K562 (cell line): ENCODE data around the gene ADAM23. TPM values are rescaled to one million over a fixed set of nuclear protein-coding genes. Genes with fewer than 3 reads are reported as not detected.

Source experiments
- ATAC-seq: fragments of 200-7000 bp; cut with Tn5 transposase; 3 replicates; pipeline ENCODE4 v1.9.1; 2020; ENCODE audit warnings: moderate library complexity
- BruUV-seq: library from RNA; stranded (reverse); fragments of 400-500 nt; replicated peaks from 2 replicates; lab custom pipeline; 2021; lab: Mats Ljungman, UMichigan
- CTCF ChIA-PET: fragments of 300-600 bp; formaldehyde crosslinking; extraction: SDS; loops from one replicate; lab custom pipeline; 2021; ENCODE audit warnings: low intra/inter-chr PET ratio; lab: Yijun Ruan, JAX
- POLR2A ChIA-PET: fragments of 300-600, 350-650 bp; sonication (Branson Sonifier 250); formaldehyde crosslinking; extraction: SDS; loops from one replicate; lab custom pipeline; 2021; ENCODE audit warnings: antibody characterized with exemption, inconsistent platforms; lab: Yijun Ruan, JAX
- DNase-seq, 4 experiments: peaks; one replicate each; pipeline versions ENCODE4 v3.0.0 to v3.0.0-alpha.2; 2011 to 2018; ENCODE audit warnings: low spot score in 3 of 4, mixed read lengths in 3 of 4; ENCODE audit errors: extremely low read depth in 1 of 4
- FAIRE-seq: peaks from 2 replicates; lab custom pipeline; 2011; peaks lifted over from hg19 to GRCh38; lab: Jason Lieb, UNC
- H2AFZ ChIP-seq: 2 replicates; pipeline ENCODE4 v1.6.0; 2011; ENCODE audit warnings: low read depth, low read length, control low read depth, inconsistent platforms
- H3K27ac ChIP-seq: fragments of 200-600 bp; 3 replicates; pipeline ENCODE4 v1.8.0; 2011; ENCODE audit warnings: low read depth, mild to moderate bottlenecking, control low read depth, inconsistent platforms, low read length, moderate library complexity, mixed read lengths; ENCODE audit errors: extremely low read depth
- H3K27me3 ChIP-seq, 2 experiments: fragments of 300-600 bp in 1 of 2; 2 replicates in 1 of 2; 3 replicates in 1 of 2; pipeline versions ENCODE4 v1.6.0 to v1.8.0; 2011; ENCODE audit warnings: inconsistent platforms in 2 of 2, low read length in 2 of 2, mild to moderate bottlenecking in 1 of 2, mixed read lengths in 1 of 2, moderate library complexity in 1 of 2; ENCODE audit not compliant: control insufficient read depth in 2 of 2, insufficient read depth in 2 of 2
- H3K36me3 ChIP-seq: fragments of 300-600 bp; 3 replicates; pipeline ENCODE4 v1.8.0; 2011; ENCODE audit warnings: mild to moderate bottlenecking, low read length, inconsistent platforms; ENCODE audit not compliant: control insufficient read depth, insufficient read depth
- H3K4me1 ChIP-seq, 2 experiments: fragments of 200-600 bp in 1 of 2; replicated peaks in 1 of 2; 2 replicates in 1 of 2; 3 replicates in 1 of 2; pipeline versions ENCODE4 v1.5.1 to v1.8.0; 2011; ENCODE audit warnings: inconsistent platforms in 2 of 2, low read length in 2 of 2, mild to moderate bottlenecking in 1 of 2, mixed read lengths in 1 of 2, moderate library complexity in 1 of 2; ENCODE audit not compliant: control insufficient read depth in 2 of 2, insufficient read depth in 2 of 2
- H3K4me2 ChIP-seq: 2 replicates; pipeline ENCODE4 v1.6.1; 2011; ENCODE audit warnings: low read length, control low read depth, inconsistent platforms, mixed read lengths; ENCODE audit not compliant: insufficient read depth
- H3K4me3 ChIP-seq: fragments of 200-600 bp; sonication (generic), shearing (Covaris generic); 2 replicates; pipeline ENCODE4 v1.5.1; 2016; ENCODE audit warnings: control low read depth, inconsistent platforms
- H3K79me2 ChIP-seq: fragments of 200-600 bp; 3 replicates; pipeline ENCODE4 v1.8.0; 2011; ENCODE audit warnings: low read length, inconsistent platforms; ENCODE audit not compliant: control insufficient read depth, insufficient read depth
- H3K9ac ChIP-seq, 2 experiments: 2 replicates each; pipeline versions ENCODE4 v1.6.0 to v1.6.1; 2011; ENCODE audit warnings: low read depth in 2 of 2, low read length in 2 of 2, control low read depth in 1 of 2, inconsistent platforms in 1 of 2, mild to moderate bottlenecking in 1 of 2, mixed read lengths in 1 of 2; ENCODE audit not compliant: insufficient read depth in 1 of 2
- H3K9me1 ChIP-seq: one replicate; pipeline ENCODE4 v1.6.0; 2011; ENCODE audit warnings: inconsistent platforms, mild to moderate bottlenecking, low read length, moderate library complexity; ENCODE audit not compliant: control insufficient read depth, insufficient read depth
- H3K9me3 ChIP-seq: replicated peaks from 2 replicates; pipeline ENCODE4 v1.5.1; 2011; ENCODE audit warnings: low read depth, low read length, inconsistent platforms; ENCODE audit not compliant: control insufficient read depth, insufficient read depth
- H4K20me1 ChIP-seq: replicated peaks from 2 replicates; pipeline ENCODE4 v1.6.1; 2011; ENCODE audit warnings: low read length, inconsistent platforms, mixed read lengths; ENCODE audit not compliant: control insufficient read depth, insufficient read depth
- ETS2 ChIP-seq: IDR thresholded peaks from 2 replicates; pipeline ENCODE4 v1.6.1; 2016; ENCODE audit warnings: borderline replicate concordance, missing genetic modification characterization, mild to moderate bottlenecking, moderate library complexity, missing compliant biosample characterization; ENCODE audit not compliant: poor library complexity, severe bottlenecking
- NCOR1 ChIP-seq: fragments of 450-650 bp; IDR thresholded peaks from 2 replicates; pipeline ENCODE4 v1.6.1; 2016; ENCODE audit warnings: mild to moderate bottlenecking, moderate library complexity
- PBX2 ChIP-seq, 2 experiments: IDR thresholded peaks in 1 of 2; conservative IDR thresholded peaks in 1 of 2; 2 replicates each; pipeline ENCODE4 v1.6.1; 2016; ENCODE audit warnings: low read depth in 2 of 2, mild to moderate bottlenecking in 1 of 2, missing compliant biosample characterization in 1 of 2, missing genetic modification characterization in 1 of 2, moderate library complexity in 1 of 2
- STAG1 ChIP-seq: sonication (generic); formaldehyde crosslinking; IDR thresholded peaks from 2 replicates; pipeline ENCODE4 v1.5.0; 2020; ENCODE audit warnings: missing genetic modification reagents, borderline replicate concordance
- TBP ChIP-seq: optimal IDR thresholded peaks from 2 replicates; pipeline ENCODE3; 2011; ENCODE audit warnings: low read depth, low read length, improper control_type of control experiment
- TFAP4 ChIP-seq: sonication (generic); formaldehyde crosslinking; IDR thresholded peaks from 2 replicates; pipeline ENCODE4 v1.8.0; 2022; ENCODE audit warnings: missing genetic modification reagents, mild to moderate bottlenecking, moderate library complexity, borderline replicate concordance
- in situ Hi-C: fragments of 300-500 bp; cut with MboI; formaldehyde crosslinking; loops from 4 replicates; pipeline ENCODE4 v1.15.0; 2018; ENCODE audit warnings: inconsistent platforms, mixed read lengths
- intact Hi-C: fragments of 100-400 bp; cut with micrococcal nuclease; formaldehyde crosslinking; loops from 2 replicates; pipeline ENCODE4 v1.14.2; 2022
- polyA plus RNA-seq, 8 experiments: library from polyadenylated mRNA; depleted of rRNA in 4 of 8; stranded (reverse) in 5 of 8; unstranded in 3 of 8; fragments of >200 nt; fragmentation: Nextera tagmentation in 2 of 8; fragmentation: Illumina TruSeq in 1 of 8; extraction: Ambion mirVana in 2 of 8; extraction: Trizol in 1 of 8; gene quantifications; 2 replicates each; pipeline versions ENCODE4 v1.2.1 to v1.2.3, GENCODE V29; 2011 to 2014; ENCODE audit warnings: inconsistent platforms in 1 of 8, missing spikeins in 1 of 8
- total RNA-seq, 7 experiments: library from RNA; depleted of rRNA in 6 of 7; stranded (reverse); fragments of >200 nt in 6 of 7; fragmentation: Illumina TruSeq in 2 of 7; extraction: Trizol in 2 of 7; gene quantifications; 2 replicates each; pipeline versions ENCODE4 v1.2.1 to v1.2.3, GENCODE V29; 2011 to 2021; ENCODE audit warnings: low replicate concordance in 1 of 7

ADAM23 gene
- total and polyA plus RNA-seq, 9 of the 15 experiments (the other 6 are each of a cell fraction or from before 2014, with no cell fraction given), result 0.02 TPM; not detected in 8

DNA sequence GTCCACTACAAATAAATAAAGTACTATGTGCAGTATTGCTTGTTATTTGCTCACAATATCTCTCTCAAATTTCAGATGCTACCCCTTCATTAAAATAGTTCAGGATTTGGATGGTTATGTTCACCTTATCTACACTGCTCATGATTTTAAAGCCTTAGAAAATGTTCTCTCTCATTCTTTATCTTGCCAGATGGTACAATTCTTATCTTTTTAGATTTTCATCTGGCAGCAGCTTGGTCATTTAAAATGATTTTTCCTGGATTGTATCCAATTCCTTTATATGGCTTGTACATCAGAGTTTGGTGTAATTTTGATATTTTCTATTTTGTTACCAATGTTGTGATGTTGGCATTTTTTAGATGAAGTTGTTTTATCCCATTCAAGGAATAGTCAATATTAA lies 10.1 kb upstream of the ADAM23 start:
- Histone ChIP-seq H3K36me3 (no peaks in the 10 kb centered on the region), H4K20me1 (no peaks in the 10 kb centered on the region), H2AFZ (no peak overlapping the region), H3K4me1 (no peaks in the 10 kb centered on the region), H3K9ac (no peak overlapping the region), H3K27ac (no peak overlapping the region), H3K79me2 (no peaks in the 10 kb centered on the region), H3K9me1 (no peaks in the 10 kb centered on the region), H3K4me2 (no peak overlapping the region), H3K4me3 (no peak overlapping the region), H3K9me3 (no peaks in the 10 kb centered on the region), H3K27me3 (no peaks in the 10 kb centered on the region)
- in situ Hi-C loops, result no loop called here
- ATAC-seq (no peak), DNase-seq (no peak), FAIRE-seq (no peak)
- POLR2A ChIA-PET, result no interaction called here
- no TSS peak for BruUV-seq
- intact Hi-C loops, result no loop called here
- TF ChIP-seq STAG1 (CRISPR knock-in tag), result no peak
- TF ChIP-seq TBP, result no peak
- TF ChIP-seq ETS2 (tag), result no peak
- TF ChIP-seq NCOR1, result no peak
- no peak for TF ChIP-seq PBX2 (CRISPR knock-in tag; IDR thresholded peaks at IDR 0.05; ENCODE audit: low read depth)
- TF ChIP-seq PBX2 (tag; conservative IDR thresholded peaks at IDR 0.05; ENCODE audit: low read depth), result no peak
- TF ChIP-seq TFAP4, result no peak
- CTCF ChIA-PET, result no interaction called here
